Transverse colon (tissue), 4 donors: ENCODE data around the gene TRIP6. TPM values are rescaled to one million over a fixed set of nuclear protein-coding genes. Genes with fewer than 3 reads are reported as not detected.
A peak's percentile ranks its signal among the peaks of the same experiment; 100 is the strongest.

Source experiments
- DNase-seq: peaks from one replicate; pipeline ENCODE4 v3.0.0-alpha.2; 2019
- H3K27ac ChIP-seq, 4 donors: fragments of 200-600 bp; sonication (generic); 2 replicates each; pipeline ENCODE4 v1.5.1; 2016 to 2018; ENCODE audit warnings: inconsistent platforms in 4 of 4
- H3K27me3 ChIP-seq: fragments of 200-600 bp; sonication (generic); 2 replicates; pipeline ENCODE4 v1.5.1; 2017; ENCODE audit warnings: inconsistent platforms
- H3K36me3 ChIP-seq, 4 donors: fragments of 200-600 bp; sonication (generic); 2 replicates each; pipeline ENCODE4 v1.5.1; 2017 to 2019; ENCODE audit warnings: inconsistent platforms in 4 of 4
- H3K4me1 ChIP-seq, 4 donors: fragments of 200-600 bp; sonication (generic); 2 replicates each; pipeline ENCODE4 v1.5.1; 2017 to 2020; ENCODE audit warnings: inconsistent platforms in 4 of 4
- H3K4me3 ChIP-seq, 4 donors: fragments of 200-600 bp; sonication (generic); 1 replicate in 1 of 4; 2 replicates in 3 of 4; pipeline versions ENCODE4 v1.5.1 to v1.6.1; 2017 to 2019; ENCODE audit warnings: inconsistent platforms in 4 of 4
- H3K9me3 ChIP-seq, 2 donors: fragments of 200-600 bp; sonication (generic); 2 replicates each; pipeline ENCODE4 v1.5.1; 2017 to 2019; ENCODE audit warnings: inconsistent platforms in 2 of 2
- CTCF ChIP-seq, 5 experiments: fragments of 200-600 bp in 3 of 5; fragments of 450-650 bp in 2 of 5; sonication (generic) in 3 of 5; IDR thresholded peaks; 1 replicate in 2 of 5; 2 replicates in 3 of 5; pipeline ENCODE4 v1.5.1; 2016 to 2017; ENCODE audit warnings: antibody characterized with exemption in 5 of 5, inconsistent platforms in 3 of 5, mild to moderate bottlenecking in 2 of 5, moderate library complexity in 1 of 5
- EP300 ChIP-seq: sonication (generic); formaldehyde crosslinking; IDR thresholded peaks from one replicate; pipeline ENCODE4 v1.6.1; 2017; ENCODE audit warnings: antibody characterized with exemption, low read depth
- POLR2A ChIP-seq: fragments of 450-650 bp; IDR thresholded peaks from one replicate; pipeline ENCODE4 v1.6.1; 2016; ENCODE audit warnings: antibody characterized with exemption, mild to moderate bottlenecking, moderate library complexity
- POLR2AphosphoS5 ChIP-seq, 3 donors: sonication (generic); formaldehyde crosslinking; IDR thresholded peaks; one replicate each; pipeline ENCODE4 v1.6.1; 2016; ENCODE audit warnings: antibody characterized with exemption in 3 of 3
- WGBS, 2 donors: methylation state at CpG; one replicate each; pipeline ENCODE4 v1.1.5; 2018; ENCODE audit warnings: low coverage in 1 of 2; 5-methylcytosine and 5-hydroxymethylcytosine counted together
- in situ Hi-C, 4 donors: fragments of 200-750 bp; cut with MboI; loops; one replicate each; pipeline versions ENCODE4 v1.15.0 to v1.15.1; 2017; ENCODE audit warnings: low sequenced_read_pairs in 3 of 4, low pct_ligation_motif_present in 1 of 4, low pct_unique_long_range_greater_than_20kb in 1 of 4
- intact Hi-C: fragments of 100-400 bp; cut with DNase I; formaldehyde crosslinking; loops from one replicate; pipeline ENCODE4 v1.15.1; 2023; ENCODE audit warnings: low total_unique reads
- total RNA-seq, 4 donors: library from RNA; depleted of rRNA; stranded (reverse); fragments of >200 nt; gene quantifications; one replicate each; pipeline ENCODE4 v1.1.0, GENCODE V29; 2016

Gene TRIP6
- total RNA-seq, 4 donors from 2014 or later: 10.9 to 24.3 (median 21.2) TPM

DNA sequence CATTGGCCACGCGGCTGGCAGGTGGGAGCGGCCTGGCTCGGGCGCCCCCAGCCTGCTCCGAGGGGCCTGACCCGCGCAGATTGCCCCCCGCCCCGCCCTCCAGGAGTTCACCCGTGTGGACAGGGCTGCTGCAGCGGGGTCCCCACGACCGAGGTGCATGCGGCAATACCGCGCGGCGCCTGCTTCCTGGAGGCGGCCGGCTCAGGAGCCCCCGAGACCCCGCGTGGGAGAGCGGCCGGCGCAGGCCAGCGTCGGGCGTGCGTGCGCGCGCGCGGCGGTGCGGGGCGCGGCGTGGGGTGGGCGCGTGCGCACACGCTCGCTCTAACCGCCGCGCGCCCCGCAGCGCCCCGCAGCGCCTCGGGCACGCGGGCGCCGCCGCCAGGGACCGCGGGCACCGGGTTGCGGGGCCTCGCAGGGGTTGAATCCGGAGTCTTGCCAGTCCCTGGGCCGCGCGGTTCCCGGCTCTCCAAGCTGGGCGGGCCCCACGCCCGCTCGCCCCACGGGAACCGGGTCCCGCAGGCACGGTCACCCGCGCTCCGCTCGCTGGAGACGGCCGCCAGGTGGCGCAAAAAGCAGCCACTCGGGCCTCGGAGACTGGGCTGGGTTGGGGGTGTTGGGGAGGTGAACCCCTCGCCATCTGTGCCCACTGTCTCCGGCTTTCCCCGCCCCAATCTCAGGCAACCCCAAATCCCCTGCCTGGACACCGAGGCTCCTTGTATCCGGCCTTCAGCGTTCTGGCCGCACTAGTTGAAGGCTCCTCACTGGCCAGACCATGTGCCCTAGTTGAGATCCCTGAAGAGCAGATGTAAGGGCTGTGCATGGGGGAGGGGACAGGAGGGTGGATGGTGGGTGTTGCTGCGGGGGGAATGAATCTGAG, 29.8 kb downstream of the TRIP6 start:
- in situ Hi-C loops: loop anchor here in 2 of 4 donors (5.0 to 10.0 kb wide), 2 partner anchors 160 to 248 kb away; no protein-coding TSS in a partner anchor
- peak; percentile 76 for DNase-seq
- Histone ChIP-seq H3K27ac (peak overlapping the region; percentile 53 to 78 (median 68)), H3K4me1 (peaks cover 20 to 42% (median 30%) of the 10 kb centered on the region in 4 donors), H3K27me3 (peaks cover 54% of the 10 kb centered on the region), H3K4me3 (peak overlapping the region in 2 of 4 donors; percentile 30 to 63), H3K9me3 (no peaks in the 10 kb centered on the region), H3K36me3 (no peaks in the 10 kb centered on the region)
- TF ChIP-seq POLR2AphosphoS5 (IDR thresholded peaks at IDR 0.05) (no peak), CTCF (IDR thresholded peaks at IDR 0.05) (peak; percentile 76 to 93 (median 85))
- intact Hi-C loops: loop anchor here (1.0 kb wide), 1 partner anchor 162 kb away; no protein-coding TSS in a partner anchor
- 5% methylated on average over 16 of the region's 95 CpGs; no CpG with 5 or more reads in 1 of the 2 donors for WGBS, 2 donors

GRCh38 chr7:100897772-100898454, 30.7 kb downstream of the TRIP6 start:
- peak; percentile 70 for DNase-seq
- Histone ChIP-seq H3K27ac (peak overlapping the region; percentile 53 to 78 (median 68)), H3K27me3 (peaks cover 54% of the 10 kb centered on the region), H3K36me3 (no peaks in the 10 kb centered on the region), H3K9me3 (no peaks in the 10 kb centered on the region), H3K4me1 (peaks cover 20 to 51% (median 33%) of the 10 kb centered on the region in 4 donors), H3K4me3 (peak overlapping the region in 1 of 4 donors; percentile 63)
- in situ Hi-C loops: loop anchor here in 2 of 4 donors (5.0 to 10.0 kb wide), 2 partner anchors 159 to 247 kb away; no protein-coding TSS in a partner anchor
- no peak for TF ChIP-seq CTCF (IDR thresholded peaks at IDR 0.05)
- TF ChIP-seq POLR2AphosphoS5 (IDR thresholded peaks at IDR 0.05): peak; percentile 28 to 62 (median 50)
- no peak for TF ChIP-seq POLR2A
- TF ChIP-seq EP300: peak; percentile 78
- intact Hi-C loops: loop anchor here (1.0 kb wide), 1 partner anchor 161 kb away; no protein-coding TSS in a partner anchor
- 58 to 60% methylated on average over 4 to 13 of the region's 13 CpGs for WGBS, 2 donors

DNA sequence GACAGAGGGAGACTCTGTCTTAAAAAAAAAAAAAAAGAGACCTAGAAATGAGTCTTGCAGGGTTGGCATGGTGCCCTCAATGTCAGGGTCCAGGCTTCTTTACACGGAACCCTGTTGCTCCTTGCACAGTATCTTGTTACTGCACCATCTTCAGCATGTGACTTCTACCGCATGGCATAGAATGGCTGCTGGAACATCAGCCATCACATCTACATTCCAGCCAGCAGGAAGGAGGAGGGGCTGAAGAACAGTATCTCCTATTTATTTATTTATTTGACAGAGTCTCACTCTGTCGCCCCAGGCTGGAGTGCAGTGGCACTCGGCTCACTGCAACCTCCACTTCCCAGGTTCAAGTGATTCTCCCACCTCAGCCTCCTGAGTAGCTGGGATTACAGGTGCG, 32.2 kb downstream of the TRIP6 start:
- Histone ChIP-seq H3K27me3 (peaks cover 48% of the 10 kb centered on the region), H3K36me3 (no peaks in the 10 kb centered on the region), H3K4me3 (no peak overlapping the region), H3K27ac (no peak overlapping the region), H3K9me3 (no peaks in the 10 kb centered on the region), H3K4me1 (peaks cover 20 to 44% (median 32%) of the 10 kb centered on the region in 4 donors)
- TF ChIP-seq POLR2A (no peak), CTCF (IDR thresholded peaks at IDR 0.05) (no peak), POLR2AphosphoS5 (IDR thresholded peaks at IDR 0.05) (no peak), EP300 (no peak)
- in situ Hi-C loops (loop anchor here in 2 of 4 donors (5.0 to 10.0 kb wide), 2 partner anchors 158 to 245 kb away; no protein-coding TSS in a partner anchor), intact Hi-C loops (no loop called here)
- DNase-seq: no peak
- 84 to 100% methylated on average over 2 to 5 of the region's 5 CpGs for WGBS, 2 donors

DNA sequence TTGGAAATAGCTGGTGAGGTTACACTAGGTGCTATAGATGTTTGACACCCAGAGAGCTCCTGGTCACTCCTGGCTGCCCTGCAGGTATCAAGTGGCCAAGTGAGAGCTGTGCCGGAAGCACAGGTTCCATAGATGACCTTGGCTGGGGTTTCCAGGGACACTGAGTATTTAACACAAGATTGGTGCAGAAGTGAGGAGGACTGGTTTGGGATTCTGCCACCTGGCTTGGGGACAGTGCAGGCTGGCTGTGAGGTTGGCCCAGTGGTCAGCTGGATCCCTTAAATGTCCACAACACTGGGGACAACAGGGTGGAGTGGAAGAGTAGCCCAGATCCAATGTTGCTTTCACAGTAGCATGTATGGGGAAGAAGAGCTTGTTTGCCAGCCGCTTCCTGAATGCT, 33.8 kb downstream of the TRIP6 start:
- intact Hi-C loops: no loop called here
- TF ChIP-seq EP300 (no peak), POLR2AphosphoS5 (IDR thresholded peaks at IDR 0.05) (no peak), POLR2A (no peak), CTCF (IDR thresholded peaks at IDR 0.05) (no peak)
- in situ Hi-C loops: loop anchor here in 2 of 4 donors (5.0 to 10.0 kb wide), 2 partner anchors 151 to 154 kb away; no protein-coding TSS in a partner anchor
- H3K36me3 ChIP-seq: no peaks in the 10 kb centered on the region
- no peaks in the 10 kb centered on the region for H3K9me3 ChIP-seq
- 90 to 92% methylated on average over 1 to 2 of the region's 2 CpGs for WGBS, 2 donors
- H3K27me3 ChIP-seq: peaks cover 32% of the 10 kb centered on the region
- peak overlapping the region in 3 of 4 donors; percentile 68 to 76 (median 75) for H3K27ac ChIP-seq
- no peak for DNase-seq
- H3K4me3 ChIP-seq: no peak overlapping the region
- peaks cover 7 to 29% (median 17%) of the 10 kb centered on the region in 4 donors for H3K4me1 ChIP-seq
